Thymus (tissue), 11 donors: ENCODE measurements around the gene SPINT1. TPM values are rescaled to one million over a fixed set of nuclear protein-coding genes. Genes with fewer than 3 reads are reported as not detected.

Experiments
- DNase-seq, 9 donors: peaks; one replicate each; pipeline ENCODE4 v3.0.0-alpha.2; 2013; ENCODE audit warnings: low spot score in 9 of 9, low read depth in 6 of 9, missing footprints in 1 of 9
- H3K27ac ChIP-seq, 2 donors: one replicate each; pipeline ENCODE4 v1.5.1; 2013; ENCODE audit warnings: control low read depth in 1 of 2, low read depth in 1 of 2, low read length in 1 of 2, mild to moderate bottlenecking in 1 of 2, moderate library complexity in 1 of 2
- H3K27me3 ChIP-seq, 2 donors: one replicate each; pipeline ENCODE4 v1.5.1; 2013; ENCODE audit warnings: low read length in 1 of 2; ENCODE audit not compliant: control insufficient read depth in 2 of 2, insufficient read depth in 1 of 2
- H3K36me3 ChIP-seq, 2 donors: one replicate each; pipeline ENCODE4 v1.5.1; 2013; ENCODE audit warnings: low read length in 1 of 2, mild to moderate bottlenecking in 1 of 2, moderate library complexity in 1 of 2; ENCODE audit not compliant: control insufficient read depth in 2 of 2, insufficient read depth in 2 of 2
- H3K4me1 ChIP-seq, 2 donors: one replicate each; pipeline ENCODE4 v1.5.1; 2013; ENCODE audit warnings: low read length in 2 of 2; ENCODE audit not compliant: control insufficient read depth in 2 of 2, insufficient read depth in 2 of 2
- H3K4me3 ChIP-seq, 2 donors: one replicate each; pipeline ENCODE4 v1.5.1; 2013; ENCODE audit warnings: low read length in 2 of 2, control low read depth in 1 of 2, mild to moderate bottlenecking in 1 of 2
- H3K9me3 ChIP-seq, 2 donors: one replicate each; pipeline ENCODE4 v1.5.1; 2013; ENCODE audit warnings: low read length in 1 of 2, mild to moderate bottlenecking in 1 of 2; ENCODE audit not compliant: control insufficient read depth in 2 of 2, insufficient read depth in 1 of 2
- WGBS: extraction: QIAGEN DNeasy Blood & Tissue Kit; methylation state at CpG from one replicate; pipeline ENCODE4 v1.1.7; 2013; 5-methylcytosine and 5-hydroxymethylcytosine counted together
- polyA plus RNA-seq: library from polyadenylated mRNA; stranded (reverse); fragments of 200-250 nt; gene quantifications from one replicate; pipeline ENCODE4 v1.2.3, GENCODE V29; 2013
- total RNA-seq: library from RNA; stranded (reverse); fragments of 120-200 nt; gene quantifications from one replicate; pipeline ENCODE4 v1.2.4, GENCODE V29; 2013
- donor health status: healthy.

The SPINT1 gene
- total and polyA plus RNA-seq, 2 donors: 9.2 to 33.8 TPM

- Histone ChIP-seq H3K4me3 (no peak overlapping the region), H3K27ac (no peak overlapping the region), H3K4me1 (no peaks in the 10 kb centered on the region), H3K36me3 (no peaks in the 10 kb centered on the region), H3K27me3 (no peaks in the 10 kb centered on the region), H3K9me3 (no peaks in the 10 kb centered on the region)
- WGBS: 95% methylated on average over 4 of the region's 4 CpGs
- DNase-seq: no peak
Measured at GRCh38 chr15:40826423-40827075, 17.3 kb upstream of the SPINT1 start.

GRCh38 chr15:40828447-40829036, 15.3 kb upstream of the SPINT1 start, which contains the start of gene PPP1R14D:
TSS of gene PPP1R14D (minus strand) at chr15:40828708. CDS start at chr15:40828641, 67 bp downstream.
- no peak for DNase-seq
- Histone ChIP-seq H3K4me3 (no peak within 1 kb of the TSS), H3K4me1 (no peaks in the 10 kb centered on the region), H3K27me3 (no peaks in the 10 kb centered on the region), H3K27ac (no peak within 1 kb of the TSS), H3K36me3 (no peaks in the 10 kb centered on the region), H3K9me3 (no peaks in the 10 kb centered on the region)
- WGBS: 98% methylated on average over 6 of the region's 6 CpGs

GRCh38 chr15:40829115-40829514, 14.7 kb upstream of the SPINT1 start:
- WGBS: 97% methylated on average over 7 of the region's 7 CpGs
- Histone ChIP-seq H3K27ac (no peak overlapping the region), H3K4me3 (no peak overlapping the region), H3K4me1 (no peaks in the 10 kb centered on the region), H3K27me3 (no peaks in the 10 kb centered on the region), H3K36me3 (no peaks in the 10 kb centered on the region), H3K9me3 (no peaks in the 10 kb centered on the region)
- DNase-seq: no peak

GRCh38 chr15:40830884-40831283, 13.0 kb upstream of the SPINT1 start:
- Histone ChIP-seq H3K27ac (no peak overlapping the region), H3K4me1 (no peaks in the 10 kb centered on the region), H3K36me3 (no peaks in the 10 kb centered on the region), H3K9me3 (no peaks in the 10 kb centered on the region), H3K27me3 (no peaks in the 10 kb centered on the region), H3K4me3 (no peak overlapping the region)
- DNase-seq: no peak
- 91% methylated on average over 2 of the region's 2 CpGs for WGBS

- no peaks in the 10 kb centered on the region for H3K36me3 ChIP-seq
- H3K27me3 ChIP-seq: no peaks in the 10 kb centered on the region
- WGBS: 91% methylated on average over 1 of the region's 1 CpG
- no peak overlapping the region for H3K27ac ChIP-seq
- no peaks in the 10 kb centered on the region for H3K9me3 ChIP-seq
- no peaks in the 10 kb centered on the region for H3K4me1 ChIP-seq
- no peak for DNase-seq
- no peak overlapping the region for H3K4me3 ChIP-seq
Measured at GRCh38 chr15:40831861-40832260, 12.0 kb upstream of the SPINT1 start.

GRCh38 chr15:40832903-40833302, 10.9 kb upstream of the SPINT1 start:
- H3K36me3 ChIP-seq: no peaks in the 10 kb centered on the region
- H3K27me3 ChIP-seq: no peaks in the 10 kb centered on the region
- H3K27ac ChIP-seq: no peak overlapping the region
- no peak overlapping the region for H3K4me3 ChIP-seq
- no peaks in the 10 kb centered on the region for H3K4me1 ChIP-seq
- DNase-seq: no peak
- H3K9me3 ChIP-seq: no peaks in the 10 kb centered on the region

- Histone ChIP-seq H3K4me1 (no peaks in the 10 kb centered on the region), H3K27me3 (no peaks in the 10 kb centered on the region), H3K36me3 (no peaks in the 10 kb centered on the region), H3K4me3 (no peak overlapping the region), H3K9me3 (no peaks in the 10 kb centered on the region), H3K27ac (no peak overlapping the region)
- DNase-seq: no peak
- 100% methylated on average over 1 of the region's 1 CpG for WGBS
Measured at GRCh38 chr15:40836020-40836419, 7.8 kb upstream of the SPINT1 start.

- WGBS: 94% methylated on average over 5 of the region's 5 CpGs
- H3K9me3 ChIP-seq: no peaks in the 10 kb centered on the region
- DNase-seq: no peak
- H3K27me3 ChIP-seq: peaks cover 10 to 21% of the 10 kb centered on the region in 2 donors
- peaks cover 0 to 3% of the 10 kb centered on the region in 2 donors for H3K4me1 ChIP-seq
- H3K27ac ChIP-seq: no peak overlapping the region
- H3K4me3 ChIP-seq: no peak overlapping the region
- H3K36me3 ChIP-seq: no peaks in the 10 kb centered on the region
Measured at GRCh38 chr15:40838756-40839155, 5.1 kb upstream of the SPINT1 start.

GRCh38 chr15:40841741-40842140, 2.1 kb upstream of the SPINT1 start:
- Histone ChIP-seq H3K9me3 (peaks cover 0 to 4% of the 10 kb centered on the region in 2 donors), H3K27ac (no peak overlapping the region), H3K36me3 (no peaks in the 10 kb centered on the region), H3K27me3 (peaks cover 24 to 44% of the 10 kb centered on the region in 2 donors), H3K4me3 (no peak overlapping the region), H3K4me1 (peaks cover 15% of the 10 kb centered on the region in 2 donors)
- no peak for DNase-seq
- WGBS: 88% methylated on average over 2 of the region's 2 CpGs
